ENCODE results near the gene ACAP2. TPM values are rescaled to one million over a fixed set of nuclear protein-coding genes. Genes with fewer than 3 reads are reported as not detected.

ACAP2 gene
- total and polyA plus RNA-seq, 12 donors: 4.3 to 26.7 (median 15.0) TPM

DNA sequence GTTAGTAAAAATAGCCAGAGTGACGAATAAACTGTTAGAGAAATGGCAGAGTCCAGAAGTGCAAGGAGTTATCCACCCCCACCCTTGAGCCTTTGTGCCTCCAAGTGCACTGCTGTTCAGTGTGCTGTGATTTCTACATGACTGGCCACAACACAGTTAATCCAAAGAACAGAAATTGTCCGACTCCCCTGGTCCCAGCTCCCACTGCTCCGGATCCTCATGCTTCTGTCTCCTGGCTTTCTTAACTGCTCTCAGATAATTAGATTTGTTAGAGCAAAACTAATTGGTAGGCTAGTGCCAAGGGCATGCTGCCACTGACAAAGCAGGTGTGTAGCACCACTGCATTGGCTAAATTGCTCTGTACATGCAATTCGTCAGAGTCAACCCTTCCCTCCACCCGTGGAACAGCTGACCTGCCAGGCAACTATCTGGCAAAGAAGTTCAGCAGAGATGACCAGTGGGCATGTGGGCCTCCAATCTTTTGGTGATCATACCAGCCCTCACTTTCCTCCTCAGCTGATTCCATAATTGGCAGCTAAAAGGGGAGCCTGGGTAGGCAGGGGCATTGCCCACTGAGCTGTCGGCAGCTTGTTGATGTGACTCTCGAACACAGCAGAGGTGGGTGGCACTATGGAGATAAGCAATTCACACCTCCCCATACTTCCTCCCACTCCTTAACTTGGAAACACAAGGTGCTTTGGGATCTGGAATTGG lies 18.9 kb upstream of the ACAP2 start:
- 26 to 38% methylated on average over 7 of the region's 7 CpGs for WGBS, 2 donors
- Histone ChIP-seq H3K27me3 (no peaks in the 10 kb centered on the region), H3K4me1 (peaks cover 0 to 15% (median 0%) of the 10 kb centered on the region in 9 donors), H3K27ac (no peak overlapping the region), H3K4me3 (no peak overlapping the region), H3K9me3 (no peaks in the 10 kb centered on the region), H3K36me3 (no peaks in the 10 kb centered on the region)
- intact Hi-C loops (cut with DNase I): no loop called here
- DNase-seq (no peak), ATAC-seq (no peak)
- no peak for TF ChIP-seq CTCF (IDR thresholded peaks at IDR 0.05)

DNA sequence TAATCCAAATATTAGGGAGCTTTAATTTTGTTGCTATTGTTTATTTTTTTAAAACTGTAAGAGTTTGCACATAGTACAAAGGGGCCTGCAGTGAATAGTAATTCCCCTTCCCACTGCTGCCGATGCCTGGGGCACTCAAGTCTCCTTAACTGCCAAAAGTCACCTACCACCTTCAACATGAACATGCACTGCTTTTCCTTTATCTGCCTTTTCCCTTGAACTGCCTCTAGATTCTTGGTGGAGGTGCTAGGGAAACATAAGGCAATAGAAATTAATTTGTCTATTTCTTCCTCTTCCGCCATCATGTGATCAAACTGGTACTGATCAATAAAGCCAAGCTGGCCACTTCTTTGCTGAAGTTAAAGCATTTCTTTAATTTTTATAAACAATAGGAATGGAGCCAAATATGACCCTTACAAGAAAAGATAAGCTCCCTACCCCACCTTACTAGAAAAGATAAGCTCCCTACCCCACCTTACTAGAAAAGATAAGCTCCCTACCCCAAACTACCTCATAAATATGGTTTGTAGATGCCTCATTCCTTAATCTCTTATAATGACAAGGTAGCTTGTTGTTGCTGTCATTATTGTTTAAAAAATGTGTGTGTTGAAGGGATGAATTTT lies 17.4 kb upstream of the ACAP2 start:
- WGBS, 2 donors: 92 to 95% methylated on average over 2 of the region's 2 CpGs
- H3K4me3 ChIP-seq: no peak overlapping the region
- no peak overlapping the region for H3K27ac ChIP-seq
- TF ChIP-seq CTCF (IDR thresholded peaks at IDR 0.05): no peak
- no peak for ATAC-seq
- no peaks in the 10 kb centered on the region for H3K36me3 ChIP-seq
- H3K4me1 ChIP-seq: peaks cover 0 to 15% (median 0%) of the 10 kb centered on the region in 9 donors
- intact Hi-C loops (cut with DNase I): no loop called here
- H3K9me3 ChIP-seq: no peaks in the 10 kb centered on the region
- H3K27me3 ChIP-seq: no peaks in the 10 kb centered on the region
- DNase-seq: no peak

- H3K9me3 ChIP-seq: peaks cover 0 to 7% (median 0%) of the 10 kb centered on the region in 11 donors
- H3K4me3 ChIP-seq: no peak overlapping the region
- peak overlapping the region in 1 of 10 donors; percentile 68 for H3K27ac ChIP-seq
- WGBS, 2 donors: 31 to 46% methylated on average over 2 of the region's 2 CpGs
- H3K27me3 ChIP-seq: no peaks in the 10 kb centered on the region
- TF ChIP-seq CTCF (IDR thresholded peaks at IDR 0.05): no peak
- intact Hi-C loops (cut with DNase I): loop anchor here in 1 of 10 donors (10.0 kb wide), 1 partner anchor 164 kb away; no protein-coding TSS in a partner anchor
- H3K36me3 ChIP-seq: no peaks in the 10 kb centered on the region
- ATAC-seq (peak in 4 of 8 donors; percentile 20 to 52 (median 34)), DNase-seq (no peak)
- H3K4me1 ChIP-seq: peaks cover 0 to 15% (median 0%) of the 10 kb centered on the region in 9 donors
Observed at GRCh38 chr3:195458316-195458717, 15.5 kb upstream of the ACAP2 start.

GRCh38 chr3:195455789-195456188 lies 13.0 kb upstream of the ACAP2 start:
- TF ChIP-seq CTCF (IDR thresholded peaks at IDR 0.05): no peak
- WGBS, 2 donors: 92 to 93% methylated on average over 7 of the region's 7 CpGs
- no peak for ATAC-seq
- Histone ChIP-seq H3K4me1 (peaks cover 0 to 26% (median 0%) of the 10 kb centered on the region in 9 donors), H3K27ac (no peak overlapping the region), H3K4me3 (no peak overlapping the region), H3K36me3 (no peaks in the 10 kb centered on the region), H3K9me3 (peaks cover 0 to 7% (median 0%) of the 10 kb centered on the region in 11 donors), H3K27me3 (no peaks in the 10 kb centered on the region)
- intact Hi-C loops (cut with DNase I): loop anchor here in 1 of 10 donors (10.0 kb wide), 1 partner anchor 161 kb away; no protein-coding TSS in a partner anchor
- no peak for DNase-seq

Measured in heart right ventricle (tissue), 16 donors.